Neuron (in vitro differentiated cells): Measurements from ENCODE around the gene TRAPPC3.
"Not testable (repeated sequence)": the region's sequence is repeated elsewhere in the genome, so short reads cannot be mapped to it uniquely, and the experiment has no call there.

Experiments
- H2AFZ ChIP-seq: one replicate; pipeline ENCODE4 v1.6.1; 2013; ENCODE audit warnings: low read depth, mild to moderate bottlenecking, inconsistent platforms, low read length, moderate library complexity
- H3K27me3 ChIP-seq: one replicate; pipeline ENCODE4 v1.6.1; 2013; ENCODE audit warnings: low read length; ENCODE audit not compliant: insufficient read depth
- H3K36me3 ChIP-seq: one replicate; pipeline ENCODE4 v1.6.1; 2013; ENCODE audit warnings: low read length; ENCODE audit not compliant: insufficient read depth
- H3K4me1 ChIP-seq: one replicate; pipeline ENCODE4 v1.6.1; 2013; ENCODE audit warnings: low read length; ENCODE audit not compliant: insufficient read depth
- H3K4me3 ChIP-seq: 2 replicates; pipeline ENCODE4 v1.5.1; 2013; ENCODE audit warnings: mild to moderate bottlenecking, low read length, moderate library complexity
- H3K9me3 ChIP-seq: one replicate; pipeline ENCODE4 v1.6.1; 2013; ENCODE audit warnings: low read length

Gene TRAPPC3

DNA sequence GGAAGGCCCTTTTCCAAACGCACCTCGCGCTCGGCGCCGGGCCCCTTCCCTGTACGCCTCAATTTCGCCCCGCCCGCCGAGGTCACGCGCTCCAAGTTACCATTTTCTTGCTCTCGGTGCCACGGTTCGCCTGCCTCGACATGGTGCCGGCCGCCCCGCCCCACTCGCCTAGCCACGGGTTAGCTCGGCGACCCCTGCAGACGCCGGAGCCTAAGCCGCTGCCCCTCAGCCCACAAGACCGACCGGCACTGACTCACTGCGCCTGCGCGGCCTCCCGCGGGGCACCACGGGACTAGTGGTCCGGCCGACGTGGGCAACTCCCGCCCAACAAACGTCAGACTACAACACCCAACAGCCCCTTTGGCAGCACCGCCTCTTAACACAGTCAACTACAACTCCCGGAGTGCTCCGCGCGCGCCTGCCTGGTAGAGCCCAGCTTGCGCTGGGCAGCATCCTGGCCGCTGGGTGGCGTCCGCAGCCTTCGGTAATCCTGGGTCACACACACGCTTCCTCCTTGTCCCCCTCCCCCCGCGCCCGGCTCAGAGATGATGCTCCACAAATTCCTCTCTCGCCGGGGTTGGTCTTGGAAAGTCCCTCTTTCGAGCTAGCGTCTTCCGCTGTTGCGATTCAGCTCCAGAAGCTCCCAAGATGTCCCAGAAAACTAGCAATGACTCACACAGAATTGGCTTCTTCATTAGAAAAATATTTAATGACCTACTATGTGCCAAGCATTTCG is at the start of gene TRAPPC3:
TSS of gene TRAPPC3 (minus strand) at position 250 of the 736 bp plus-strand sequence. CDS start at position 142, 108 bp downstream.
- peak within 1 kb of the TSS; percentile 75 for H3K4me3 ChIP-seq
- peak within 1 kb of the TSS; percentile 52 for H2AFZ ChIP-seq
- peaks cover 3% of the 10 kb centered on the region for H3K9me3 ChIP-seq
- no peaks in the 10 kb centered on the region for H3K27me3 ChIP-seq
- H3K4me1 ChIP-seq: peaks cover 29% of the 10 kb centered on the region
- no peaks in the 10 kb centered on the region for H3K36me3 ChIP-seq

DNA sequence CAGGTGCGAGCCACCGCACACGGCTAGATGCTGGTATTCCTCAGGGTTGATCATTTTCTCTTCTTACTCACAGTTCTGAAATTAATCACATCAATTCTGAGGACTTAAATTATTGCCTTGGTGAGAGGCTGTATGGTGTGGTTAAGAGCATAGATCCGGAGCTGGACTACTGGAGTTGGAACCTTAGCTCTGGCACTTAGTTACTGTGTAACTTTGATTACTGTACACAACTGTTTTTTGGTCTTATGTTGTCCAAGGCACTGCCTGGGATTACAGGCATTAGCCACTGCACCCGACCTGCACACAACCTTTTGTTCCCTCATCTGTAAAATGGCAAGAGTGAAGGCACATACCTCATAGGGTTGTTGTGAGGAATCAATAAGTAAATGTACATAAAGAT is 49.4 kb upstream of the TRAPPC3 start:
- no peak overlapping the region for H2AFZ ChIP-seq
- H3K9me3 ChIP-seq: no peaks in the 10 kb centered on the region
- no peaks in the 10 kb centered on the region for H3K36me3 ChIP-seq
- no peak overlapping the region for H3K4me3 ChIP-seq
- no peaks in the 10 kb centered on the region for H3K27me3 ChIP-seq
- H3K4me1 ChIP-seq: peaks cover 3% of the 10 kb centered on the region

DNA sequence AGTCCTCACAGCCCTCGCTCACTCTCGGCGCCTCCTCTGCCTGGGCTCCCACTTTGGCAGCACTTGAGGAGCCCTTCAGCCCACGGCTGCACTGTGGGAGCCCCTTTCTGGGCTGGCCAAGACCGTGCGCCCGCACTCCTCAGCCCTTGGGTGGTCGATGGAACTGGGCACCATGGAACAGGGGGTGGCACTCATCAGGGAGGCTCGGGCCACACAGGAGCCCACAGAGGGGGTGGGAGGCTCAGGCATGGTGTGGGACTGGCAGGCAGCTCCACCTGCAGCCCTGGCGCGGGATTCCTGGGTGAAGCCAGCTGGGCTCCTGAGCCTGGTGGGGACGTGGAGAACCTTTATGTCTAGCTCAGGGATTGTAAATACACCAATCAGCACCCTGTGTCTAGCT is 47.5 kb upstream of the TRAPPC3 start:
- not testable (repeated sequence) for H3K4me1 ChIP-seq, H3K36me3 ChIP-seq, H3K9me3 ChIP-seq, H2AFZ ChIP-seq, H3K27me3 ChIP-seq, H3K4me3 ChIP-seq

DNA sequence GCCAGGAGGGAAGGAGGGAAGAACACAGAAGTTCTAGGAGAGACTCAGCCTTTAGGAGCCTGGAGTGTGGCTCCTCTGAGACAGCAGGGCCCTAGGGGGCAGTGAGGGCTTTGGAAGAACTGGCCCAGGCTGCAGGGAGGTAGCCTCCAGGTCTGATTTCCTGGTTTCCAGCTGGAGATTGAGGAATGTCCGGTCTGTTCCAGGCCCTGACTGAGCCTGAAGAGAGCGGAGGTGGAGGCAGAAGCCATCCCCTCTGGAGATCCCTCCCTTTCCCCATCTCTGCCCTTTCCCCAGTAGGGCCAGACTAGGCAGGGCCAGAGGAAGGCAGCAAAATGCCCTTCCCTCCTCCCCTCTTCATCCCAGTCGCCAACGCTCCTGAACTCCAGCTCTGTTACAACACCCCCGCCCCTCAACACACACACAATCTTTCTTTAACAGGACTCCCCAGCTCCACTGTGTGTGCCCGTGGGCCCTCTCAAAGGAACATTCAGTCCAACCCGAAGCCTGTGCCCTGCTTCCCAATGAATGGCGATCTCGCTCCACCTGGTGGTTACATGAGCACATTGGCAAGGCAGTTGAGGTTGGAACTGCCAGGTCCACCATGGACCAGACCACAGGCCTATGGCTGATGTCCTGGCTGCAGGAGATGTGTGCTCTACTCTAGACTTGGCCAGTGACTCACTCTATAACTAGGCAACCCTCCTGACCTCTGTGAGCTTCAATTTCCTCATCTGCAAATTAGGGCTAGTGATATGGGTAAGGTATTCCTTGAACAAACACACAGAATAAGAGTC is 38.7 kb upstream of the TRAPPC3 start:
- no peaks in the 10 kb centered on the region for H3K9me3 ChIP-seq

DNA sequence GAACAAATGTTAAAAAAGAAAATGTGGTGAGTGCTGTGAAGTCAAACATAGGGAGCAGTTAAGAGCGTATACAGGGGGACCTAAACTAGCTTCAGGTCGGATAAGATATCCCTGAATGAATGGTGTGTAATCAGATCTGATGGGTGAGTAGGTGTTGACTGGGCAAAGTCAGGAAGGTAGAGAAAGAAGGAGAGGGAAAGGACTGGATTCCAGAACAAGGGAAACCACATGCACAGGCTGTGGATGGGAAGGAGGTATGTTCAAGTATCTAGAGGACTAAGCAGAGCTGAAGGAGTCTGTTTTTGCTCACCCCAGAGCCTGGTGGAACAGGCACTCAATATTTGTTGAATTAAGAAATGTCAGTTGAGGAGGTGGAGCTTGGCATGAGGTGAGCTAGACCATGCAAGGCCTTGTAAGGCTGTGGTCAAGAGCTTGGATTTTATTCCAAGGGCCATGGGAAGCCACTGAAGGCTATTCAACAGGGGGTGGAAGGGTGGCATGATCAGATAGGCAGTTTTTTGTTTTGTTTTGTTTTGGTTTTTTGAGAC is 34.1 kb upstream of the TRAPPC3 start:
- no peak overlapping the region for H2AFZ ChIP-seq
- H3K4me3 ChIP-seq: no peak overlapping the region
- H3K4me1 ChIP-seq: peaks cover 4% of the 10 kb centered on the region
- H3K9me3 ChIP-seq: no peaks in the 10 kb centered on the region
- H3K36me3 ChIP-seq: peaks cover 38% of the 10 kb centered on the region
- H3K27me3 ChIP-seq: no peaks in the 10 kb centered on the region

More for the DNA sequence above, 38.7 kb upstream of the TRAPPC3 start:
- H3K4me3 ChIP-seq: no peak overlapping the region
- H3K36me3 ChIP-seq: peaks cover under 1% of the 10 kb centered on the region
- no peaks in the 10 kb centered on the region for H3K27me3 ChIP-seq
- no peak overlapping the region for H2AFZ ChIP-seq
- peaks cover 4% of the 10 kb centered on the region for H3K4me1 ChIP-seq

DNA sequence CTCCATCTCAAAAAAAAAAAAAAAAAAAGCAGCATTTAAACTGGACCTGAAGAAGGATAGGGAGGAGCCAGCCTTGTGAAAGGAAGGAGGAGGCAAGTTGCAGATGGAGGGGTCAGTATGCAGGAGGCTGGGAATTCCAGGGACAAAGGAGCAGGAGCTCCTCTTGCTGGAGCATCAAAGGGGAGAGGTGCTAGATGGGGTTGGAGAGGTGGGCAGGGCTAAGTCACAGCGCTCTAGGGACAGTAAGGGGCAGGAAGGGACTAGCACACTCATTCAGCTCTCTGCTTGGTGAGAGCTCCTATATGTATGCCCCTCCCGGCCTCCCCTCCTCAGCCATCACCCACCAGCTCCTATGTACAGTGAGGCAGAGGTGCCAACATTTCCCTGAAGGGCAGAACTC is 33.4 kb upstream of the TRAPPC3 start:
- no peak overlapping the region for H3K4me3 ChIP-seq
- H3K27me3 ChIP-seq: no peaks in the 10 kb centered on the region
- no peaks in the 10 kb centered on the region for H3K9me3 ChIP-seq
- no peak overlapping the region for H2AFZ ChIP-seq
- peaks cover under 1% of the 10 kb centered on the region for H3K4me1 ChIP-seq
- peaks cover 44% of the 10 kb centered on the region for H3K36me3 ChIP-seq

DNA sequence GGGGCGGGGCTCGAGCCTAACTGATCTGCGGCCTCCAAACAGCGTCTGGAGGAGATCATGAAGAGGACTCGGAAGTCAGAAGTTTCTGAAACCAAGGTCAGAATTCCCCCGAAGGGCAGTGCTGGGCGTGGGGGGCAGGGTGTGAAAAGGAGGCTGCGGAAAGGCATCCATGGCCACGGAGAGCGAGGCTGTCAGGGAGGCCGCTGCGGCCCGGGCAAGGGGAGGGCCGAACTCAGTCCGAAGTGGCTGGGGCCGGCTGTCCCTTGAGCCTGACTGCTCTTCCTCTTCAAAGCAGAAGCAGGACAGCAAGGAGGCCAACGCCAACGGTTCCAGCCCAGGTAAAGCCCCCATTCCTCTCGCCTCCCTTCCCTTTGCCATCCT is 29.9 kb upstream of the TRAPPC3 start:
- H2AFZ ChIP-seq: no peak overlapping the region

DNA sequence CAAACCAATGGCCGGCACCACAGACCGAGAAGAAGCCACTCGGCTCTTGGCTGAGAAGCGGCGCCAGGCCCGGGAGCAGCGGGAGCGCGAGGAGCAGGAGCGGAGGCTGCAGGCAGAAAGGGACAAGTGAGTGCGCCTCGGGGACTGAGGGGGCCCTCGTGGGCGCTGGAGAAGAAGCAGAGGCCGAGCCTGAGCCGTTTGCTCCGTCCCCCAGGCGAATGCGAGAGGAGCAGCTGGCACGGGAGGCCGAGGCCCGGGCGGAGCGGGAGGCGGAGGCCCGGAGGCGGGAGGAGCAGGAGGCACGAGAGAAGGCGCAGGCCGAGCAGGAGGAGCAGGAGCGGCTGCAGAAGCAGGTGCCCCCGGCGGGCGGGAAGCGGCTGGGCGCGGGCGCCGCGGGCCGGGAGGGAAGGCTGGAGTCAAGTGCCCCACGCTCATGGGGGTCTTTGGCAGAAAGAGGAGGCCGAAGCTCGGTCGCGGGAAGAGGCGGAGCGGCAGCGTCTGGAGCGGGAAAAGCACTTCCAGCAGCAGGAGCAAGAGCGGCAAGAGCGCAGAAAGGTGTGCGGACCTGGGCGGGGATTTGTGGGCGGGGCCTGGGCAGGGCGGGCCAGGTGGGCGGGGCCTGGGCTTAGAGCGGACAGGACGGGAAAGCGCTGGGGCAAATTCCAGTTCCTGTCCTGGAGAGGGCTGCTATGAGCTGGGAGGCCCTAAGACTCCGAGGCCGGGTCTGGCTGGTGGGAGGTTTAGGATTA is 29.4 kb upstream of the TRAPPC3 start:
- H3K9me3 ChIP-seq: no peaks in the 10 kb centered on the region
- no peak overlapping the region for H3K4me3 ChIP-seq
- peaks cover 82% of the 10 kb centered on the region for H3K36me3 ChIP-seq
- no peaks in the 10 kb centered on the region for H3K4me1 ChIP-seq
- H3K27me3 ChIP-seq: no peaks in the 10 kb centered on the region
- H2AFZ ChIP-seq: no peak overlapping the region

More for the DNA sequence above, 29.9 kb upstream of the TRAPPC3 start:
- no peak overlapping the region for H3K4me3 ChIP-seq
- H3K9me3 ChIP-seq: no peaks in the 10 kb centered on the region
- no peaks in the 10 kb centered on the region for H3K27me3 ChIP-seq
- no peaks in the 10 kb centered on the region for H3K4me1 ChIP-seq
- H3K36me3 ChIP-seq: peaks cover 76% of the 10 kb centered on the region

DNA sequence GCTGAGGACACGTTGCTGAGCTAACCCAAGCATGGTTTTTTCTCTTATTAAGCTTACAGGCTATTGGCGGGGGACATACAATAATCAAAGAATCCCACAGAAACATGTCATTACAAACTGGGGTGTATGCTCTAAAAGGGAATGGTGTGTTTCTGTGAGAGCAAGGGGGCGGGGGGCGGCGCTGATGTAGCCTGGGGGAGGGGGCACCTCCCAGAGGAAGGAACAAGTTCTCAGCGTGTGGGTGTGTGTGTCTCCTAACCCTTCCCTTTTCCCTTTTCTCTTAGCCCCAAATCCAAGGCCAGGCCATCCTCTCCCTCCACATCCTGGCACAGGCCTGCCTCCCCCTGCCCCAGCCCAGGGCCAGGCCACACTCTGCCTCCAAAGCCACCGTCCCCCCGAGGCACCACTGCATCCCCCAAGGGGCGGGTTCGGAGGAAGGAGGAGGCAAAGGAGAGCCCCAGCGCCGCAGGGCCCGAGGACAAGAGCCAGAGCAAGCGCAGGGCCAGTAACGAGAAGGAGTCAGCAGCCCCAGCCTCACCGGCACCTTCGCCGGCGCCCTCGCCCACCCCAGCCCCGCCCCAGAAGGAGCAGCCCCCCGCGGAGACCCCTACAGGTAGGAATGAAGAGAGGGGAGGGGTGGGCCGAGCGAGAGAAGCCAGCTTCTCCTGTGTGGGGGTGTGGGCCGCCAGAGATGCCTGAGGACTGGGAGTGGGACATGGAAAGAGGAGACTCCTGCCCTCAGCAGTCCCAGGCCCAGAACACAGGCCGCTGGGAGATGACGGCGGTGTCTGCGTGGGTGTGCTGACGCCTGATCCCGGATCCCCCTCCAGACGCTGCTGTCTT is 28.5 kb upstream of the TRAPPC3 start:
- H3K36me3 ChIP-seq: peaks cover 87% of the 10 kb centered on the region
- no peaks in the 10 kb centered on the region for H3K9me3 ChIP-seq
- no peak overlapping the region for H2AFZ ChIP-seq
- H3K4me1 ChIP-seq: no peaks in the 10 kb centered on the region
- no peaks in the 10 kb centered on the region for H3K27me3 ChIP-seq
- H3K4me3 ChIP-seq: no peak overlapping the region

DNA sequence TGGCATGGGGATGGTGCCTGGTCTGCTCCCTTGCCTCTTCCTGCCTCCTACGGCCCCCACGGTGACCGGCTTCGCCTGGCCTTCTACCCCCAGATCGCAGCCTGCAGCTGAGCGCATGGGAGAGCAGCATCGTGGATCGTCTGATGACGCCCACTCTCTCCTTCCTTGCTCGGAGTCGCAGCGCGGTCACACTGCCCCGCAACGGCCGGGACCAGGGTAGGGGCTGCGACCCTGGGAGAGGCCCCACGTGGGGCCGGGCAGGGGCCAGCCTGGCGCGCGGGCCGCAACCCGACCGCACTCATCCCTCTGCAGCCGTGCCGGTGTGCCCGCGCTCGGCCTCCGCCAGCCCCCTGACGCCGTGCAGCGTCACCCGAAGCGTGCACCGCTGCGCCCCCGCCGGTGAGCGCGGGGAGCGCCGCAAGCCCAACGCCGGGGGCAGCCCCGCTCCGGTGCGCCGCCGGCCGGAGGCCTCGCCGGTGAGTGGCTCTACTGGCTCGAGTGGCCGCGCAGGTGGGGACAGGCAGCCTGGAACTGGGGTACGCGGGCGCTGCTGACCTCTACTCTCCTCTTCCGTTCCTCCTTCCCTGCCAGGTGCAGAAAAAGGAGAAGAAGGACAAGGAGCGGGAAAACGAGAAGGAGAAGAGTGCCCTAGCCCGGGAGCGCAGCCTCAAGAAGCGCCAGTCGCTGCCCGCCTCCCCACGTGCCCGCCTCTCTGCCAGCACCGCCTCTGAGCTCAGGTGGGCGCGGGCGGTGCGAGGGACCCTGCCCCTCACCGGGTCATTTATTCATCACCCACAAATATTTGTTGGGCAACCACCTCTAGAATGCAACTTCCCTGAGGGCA is 27.0 kb upstream of the TRAPPC3 start:
- H3K4me1 ChIP-seq: no peaks in the 10 kb centered on the region
- no peaks in the 10 kb centered on the region for H3K27me3 ChIP-seq
- no peaks in the 10 kb centered on the region for H3K9me3 ChIP-seq
- H3K4me3 ChIP-seq: no peak overlapping the region
- H3K36me3 ChIP-seq: peaks cover 92% of the 10 kb centered on the region
- H2AFZ ChIP-seq: no peak overlapping the region

DNA sequence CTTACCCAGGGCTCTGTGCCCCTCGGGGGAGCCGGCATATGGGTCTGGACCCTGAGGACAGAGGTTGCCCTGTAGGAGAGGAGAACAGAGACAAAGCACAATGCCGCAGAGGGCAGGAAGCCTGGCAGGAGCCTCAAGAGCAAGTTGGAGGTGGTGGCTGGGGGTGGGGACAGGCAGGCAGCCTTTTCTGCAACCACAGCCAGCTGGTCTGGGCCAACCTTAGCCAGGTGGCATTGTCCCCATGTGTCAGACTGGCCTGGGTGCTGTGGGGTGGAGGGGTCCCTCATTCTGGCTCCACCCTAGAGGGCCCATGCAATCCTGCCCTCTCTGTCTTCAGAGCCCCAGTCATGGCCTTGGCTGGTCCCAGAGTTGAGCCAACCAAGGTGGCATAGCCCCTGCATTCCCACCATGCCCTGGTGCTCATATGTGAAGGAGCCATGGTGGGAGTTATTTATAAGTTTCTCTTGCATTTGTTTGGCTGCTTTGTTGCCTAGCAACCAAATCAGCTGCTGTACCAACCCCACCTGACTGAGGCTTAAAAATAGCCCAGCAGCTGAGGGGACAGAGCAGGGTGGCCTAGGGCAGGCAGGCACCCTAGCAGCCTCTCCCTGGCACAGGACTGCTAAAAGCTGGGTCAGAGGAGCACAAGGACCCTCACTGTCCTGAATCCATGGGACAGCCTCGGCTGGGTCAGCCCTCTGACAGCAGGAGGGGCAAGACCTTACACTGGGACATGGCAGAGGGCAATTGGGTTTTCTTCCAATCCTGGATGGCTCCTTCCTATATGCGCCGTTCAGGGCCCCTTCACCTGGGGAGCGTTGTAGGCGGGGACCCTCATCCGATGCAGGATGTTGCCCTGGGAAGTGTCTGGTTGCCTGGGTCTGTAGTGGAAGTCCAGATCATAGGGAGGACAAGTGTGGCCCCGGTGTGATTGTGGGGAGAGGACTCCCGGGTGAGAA is 26.1 kb upstream of the TRAPPC3 start:
- Histone ChIP-seq H3K4me3 (no peak overlapping the region), H3K4me1 (no peaks in the 10 kb centered on the region), H3K9me3 (no peaks in the 10 kb centered on the region), H3K36me3 (peaks cover 93% of the 10 kb centered on the region), H2AFZ (no peak overlapping the region), H3K27me3 (no peaks in the 10 kb centered on the region)
